HAP-1 (cell line): ENCODE measurements around the gene NFATC1.

Source experiments
- DNase-seq, 2 experiments: peaks; one replicate each; pipeline ENCODE4 v3.0.0-alpha.2; 2016 to 2020; ENCODE audit warnings: low spot score in 2 of 2
- H3K27me3 ChIP-seq: fragments of 250-450 bp; sonication (Bioruptor Pico); 2 replicates; pipeline ENCODE4 v1.5.1; 2020; ENCODE audit warnings: low read depth, mild to moderate bottlenecking, moderate library complexity
- H3K36me3 ChIP-seq: fragments of 250-450 bp; sonication (Bioruptor Pico); replicated peaks from 2 replicates; pipeline ENCODE4 v1.5.1; 2020; ENCODE audit warnings: mild to moderate bottlenecking
- H3K4me1 ChIP-seq: fragments of 250-450 bp; sonication (Bioruptor Pico); 2 replicates; pipeline ENCODE4 v1.5.1; 2020; ENCODE audit warnings: mild to moderate bottlenecking
- H3K4me3 ChIP-seq: fragments of 250-450 bp; sonication (Bioruptor Pico); 2 replicates; pipeline ENCODE4 v1.5.1; 2020; ENCODE audit warnings: mild to moderate bottlenecking, moderate library complexity
- H3K9me3 ChIP-seq: fragments of 250-450 bp; sonication (Bioruptor Pico); 2 replicates; pipeline ENCODE4 v1.5.1; 2020; ENCODE audit warnings: mild to moderate bottlenecking, moderate library complexity
- in situ Hi-C: fragments of 300-500 bp; cut with MboI; formaldehyde crosslinking; loops from 3 replicates; pipeline ENCODE4 v1.14.3; 2020; ENCODE audit warnings: low sequenced_read_pairs, inconsistent platforms, mixed read lengths

NFATC1 gene

GRCh38 chr18:79447703-79448367 lies 52.1 kb downstream of the NFATC1 start:
- Histone ChIP-seq H3K4me3 (no peak overlapping the region), H3K4me1 (peaks cover 10% of the 10 kb centered on the region), H3K27me3 (no peaks in the 10 kb centered on the region), H3K9me3 (no peaks in the 10 kb centered on the region), H3K36me3 (peaks cover 20% of the 10 kb centered on the region)
- in situ Hi-C loops: no loop called here
- no peak for DNase-seq

DNA sequence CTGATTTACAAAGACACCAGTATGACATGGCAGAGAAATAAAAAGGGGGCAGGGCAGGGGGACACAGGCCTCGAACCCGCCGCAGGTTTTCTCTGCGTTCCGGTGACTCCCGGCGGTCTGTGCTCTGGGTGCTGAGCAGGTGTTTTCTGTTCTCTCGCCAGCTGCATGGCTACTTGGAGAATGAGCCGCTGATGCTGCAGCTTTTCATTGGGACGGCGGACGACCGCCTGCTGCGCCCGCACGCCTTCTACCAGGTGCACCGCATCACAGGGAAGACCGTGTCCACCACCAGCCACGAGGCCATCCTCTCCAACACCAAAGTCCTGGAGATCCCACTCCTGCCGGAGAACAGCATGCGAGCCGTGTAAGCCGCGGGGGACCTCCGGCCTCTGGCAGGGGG lies 52.9 kb downstream of the NFATC1 start:
- no peak for DNase-seq
- Histone ChIP-seq H3K4me3 (no peak overlapping the region), H3K27me3 (no peaks in the 10 kb centered on the region), H3K4me1 (peaks cover 10% of the 10 kb centered on the region), H3K9me3 (no peaks in the 10 kb centered on the region), H3K36me3 (peaks cover 22% of the 10 kb centered on the region)
- in situ Hi-C loops: no loop called here

DNA sequence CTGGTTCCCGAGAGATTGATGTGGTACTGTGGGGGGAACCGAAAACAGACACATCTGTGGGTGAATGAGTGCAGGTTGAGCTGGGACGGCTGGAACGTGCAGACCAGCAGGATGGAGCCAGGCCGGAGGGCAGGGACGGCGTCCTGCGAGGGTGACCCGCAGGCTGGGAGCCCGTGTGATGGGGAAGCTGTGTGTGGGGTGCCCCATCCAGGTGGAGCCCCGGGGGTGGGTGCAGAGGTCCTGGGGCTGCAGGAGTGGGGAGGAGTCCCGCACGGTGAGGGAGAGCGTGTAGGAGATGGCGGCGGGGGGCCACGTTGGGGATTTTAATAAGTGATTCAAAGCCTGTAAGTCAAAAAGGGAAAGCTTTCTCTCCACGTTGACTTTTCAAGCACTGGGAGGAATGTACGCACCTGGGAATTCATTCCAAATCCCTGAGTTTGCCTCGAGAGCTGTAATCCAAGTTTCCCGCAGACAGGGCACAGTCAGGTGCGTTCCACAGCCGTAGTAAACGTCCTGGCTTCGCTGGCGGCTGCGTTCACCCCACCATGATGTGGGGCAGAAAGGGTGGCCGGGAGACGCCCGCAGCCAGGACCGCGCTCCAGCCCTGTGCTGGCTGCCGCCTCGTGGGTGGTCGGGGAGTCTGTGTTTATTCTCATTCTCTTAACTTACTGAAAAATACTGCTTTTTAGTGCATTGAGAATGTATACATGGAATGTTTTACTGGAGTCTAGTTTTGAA lies 54.0 kb downstream of the NFATC1 start:
- H3K36me3 ChIP-seq: peaks cover 24% of the 10 kb centered on the region
- DNase-seq: no peak
- H3K4me3 ChIP-seq: no peak overlapping the region
- no peaks in the 10 kb centered on the region for H3K27me3 ChIP-seq
- no peaks in the 10 kb centered on the region for H3K9me3 ChIP-seq
- H3K4me1 ChIP-seq: peaks cover 10% of the 10 kb centered on the region
- in situ Hi-C loops: no loop called here

- Histone ChIP-seq H3K36me3 (peaks cover 24% of the 10 kb centered on the region), H3K27me3 (no peaks in the 10 kb centered on the region)
- no peak for DNase-seq
These were observed 54.8 kb downstream of the NFATC1 start for GRCh38 chr18:79450289-79451080.

GRCh38 chr18:79451237-79452125 lies 55.8 kb downstream of the NFATC1 start:
- Histone ChIP-seq H3K27me3 (no peaks in the 10 kb centered on the region), H3K36me3 (peaks cover 24% of the 10 kb centered on the region), H3K4me1 (no peaks in the 10 kb centered on the region; the same call in 1 of the 2 replicates), H3K4me3 (no peak overlapping the region), H3K9me3 (no peaks in the 10 kb centered on the region)
- in situ Hi-C loops: no loop called here
- DNase-seq: no peak

More at GRCh38 chr18:79450289-79451080, 54.8 kb downstream of the NFATC1 start:
- H3K4me1 ChIP-seq: peaks cover 9% of the 10 kb centered on the region
- no peaks in the 10 kb centered on the region for H3K9me3 ChIP-seq
- in situ Hi-C loops: no loop called here
- H3K4me3 ChIP-seq: no peak overlapping the region

DNA sequence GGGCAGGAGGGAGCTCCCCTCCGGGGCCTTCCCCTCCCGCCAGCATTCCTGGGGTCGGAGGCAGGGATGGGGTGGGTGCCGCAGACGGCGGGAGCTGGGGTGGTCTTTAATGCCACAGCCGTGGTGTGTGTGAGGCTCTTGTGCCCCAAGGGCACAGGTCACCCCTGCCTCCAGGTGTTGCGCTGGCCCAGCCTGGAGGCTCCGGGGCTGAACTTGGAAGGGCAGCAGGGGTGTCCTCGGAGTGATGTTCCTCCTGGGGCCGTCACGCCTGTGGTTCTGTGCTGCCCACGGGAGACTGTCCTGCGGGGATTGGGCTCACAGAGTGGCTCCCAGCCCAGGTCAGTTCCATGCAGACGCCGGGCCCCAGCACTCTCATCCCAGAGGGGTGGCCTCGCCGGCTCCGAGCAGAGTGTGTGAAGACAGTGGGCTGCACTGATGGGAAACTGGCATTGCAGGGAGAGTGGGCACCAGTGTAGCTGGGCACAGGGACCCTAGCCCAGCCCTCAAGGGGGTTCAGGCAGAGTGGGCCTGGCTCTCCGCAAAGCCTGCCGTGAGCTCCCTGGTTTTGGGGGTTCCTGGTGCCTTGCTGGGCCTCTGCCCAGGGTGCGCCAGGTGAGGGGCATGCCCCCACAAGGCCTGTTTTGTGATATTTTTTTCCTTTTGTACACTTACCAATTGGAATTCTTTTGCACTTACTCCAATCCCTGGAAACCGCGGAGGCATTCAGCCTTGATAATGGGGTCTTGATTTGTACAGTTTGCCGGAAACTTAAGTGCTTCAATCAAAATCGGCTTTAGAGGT lies 56.7 kb downstream of the NFATC1 start:
- DNase-seq: no peak
- Histone ChIP-seq H3K4me3 (no peak overlapping the region), H3K9me3 (no peaks in the 10 kb centered on the region), H3K27me3 (no peaks in the 10 kb centered on the region), H3K4me1 (no peaks in the 10 kb centered on the region), H3K36me3 (peaks cover 24% of the 10 kb centered on the region)
- in situ Hi-C loops: no loop called here

- no peaks in the 10 kb centered on the region for H3K9me3 ChIP-seq
- H3K4me1 ChIP-seq: no peaks in the 10 kb centered on the region
- no peak overlapping the region for H3K4me3 ChIP-seq
- in situ Hi-C loops: no loop called here
- no peaks in the 10 kb centered on the region for H3K27me3 ChIP-seq
- peaks cover 24% of the 10 kb centered on the region for H3K36me3 ChIP-seq
- DNase-seq: no peak
These were observed 57.4 kb downstream of the NFATC1 start for GRCh38 chr18:79452991-79453645.

DNA sequence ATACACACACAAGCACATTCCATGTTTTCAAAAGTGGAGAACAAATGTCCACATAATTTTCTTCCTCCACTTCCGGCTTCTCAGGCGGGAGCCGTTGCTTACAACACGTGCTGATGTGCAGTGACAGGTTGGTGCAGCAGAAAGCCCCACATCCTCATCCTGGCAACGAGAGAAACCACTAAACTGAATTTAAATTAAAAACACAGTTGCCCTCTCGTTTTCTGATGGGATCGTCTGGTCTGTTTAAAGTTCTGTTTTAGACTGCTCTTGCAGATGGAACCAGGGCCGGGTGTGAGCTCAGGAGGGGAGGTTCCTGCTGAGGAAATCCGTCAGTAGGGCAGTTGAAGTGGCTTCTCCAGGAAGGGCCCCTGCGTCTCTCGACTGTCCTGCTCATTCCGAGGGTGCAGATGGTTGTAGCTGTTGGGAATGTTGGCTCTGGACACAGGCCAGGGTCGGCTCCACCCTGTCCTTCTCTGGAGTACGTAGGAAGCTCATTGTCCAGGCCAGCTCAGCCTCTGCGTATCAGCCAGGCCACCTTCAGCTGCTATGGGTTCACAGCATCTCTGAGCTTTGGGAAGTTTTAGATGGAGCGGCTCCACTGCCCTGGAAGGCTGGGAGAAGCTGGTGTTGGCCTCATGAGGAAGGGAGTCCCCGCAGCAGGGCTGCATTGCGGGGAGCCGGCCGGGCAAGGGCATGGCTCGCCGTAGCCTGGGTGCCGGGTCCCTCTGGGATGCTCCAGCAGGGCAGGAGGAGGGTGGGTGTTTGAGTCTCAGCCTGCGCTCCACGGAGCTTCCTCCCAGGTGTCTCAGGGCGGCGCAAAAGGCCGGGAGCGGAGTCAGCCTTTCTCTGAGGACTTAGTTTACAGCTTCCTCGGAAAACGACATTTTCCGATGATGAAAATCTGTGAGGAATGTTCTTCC lies 58.3 kb downstream of the NFATC1 start:
- H3K4me3 ChIP-seq: no peak overlapping the region
- H3K4me1 ChIP-seq: no peaks in the 10 kb centered on the region
- in situ Hi-C loops: no loop called here
- no peaks in the 10 kb centered on the region for H3K9me3 ChIP-seq
- peaks cover 20% of the 10 kb centered on the region for H3K36me3 ChIP-seq
- no peaks in the 10 kb centered on the region for H3K27me3 ChIP-seq
- no peak for DNase-seq

- H3K9me3 ChIP-seq: no peaks in the 10 kb centered on the region
- no peaks in the 10 kb centered on the region for H3K27me3 ChIP-seq
- peaks cover 16% of the 10 kb centered on the region for H3K36me3 ChIP-seq
- DNase-seq: no peak
- H3K4me1 ChIP-seq: no peaks in the 10 kb centered on the region
- H3K4me3 ChIP-seq: no peak overlapping the region
- in situ Hi-C loops: no loop called here
These were observed 59.5 kb downstream of the NFATC1 start for GRCh38 chr18:79455261-79455660.

GRCh38 chr18:79456105-79456980 lies 60.6 kb downstream of the NFATC1 start:
- Histone ChIP-seq H3K27me3 (no peaks in the 10 kb centered on the region), H3K4me3 (no peak overlapping the region), H3K36me3 (peaks cover 6% of the 10 kb centered on the region), H3K4me1 (no peaks in the 10 kb centered on the region), H3K9me3 (no peaks in the 10 kb centered on the region)
- DNase-seq: no peak
- in situ Hi-C loops: no loop called here

GRCh38 chr18:79457239-79457638 lies 61.5 kb downstream of the NFATC1 start:
- Histone ChIP-seq H3K4me3 (no peak overlapping the region), H3K9me3 (no peaks in the 10 kb centered on the region), H3K36me3 (peaks cover 5% of the 10 kb centered on the region; the same call in 1 of the 2 replicates), H3K27me3 (no peaks in the 10 kb centered on the region), H3K4me1 (no peaks in the 10 kb centered on the region)
- DNase-seq: no peak
- in situ Hi-C loops: no loop called here
